PC-9 (cell line): ENCODE results near the gene CRYBA1. TPM values are rescaled to one million over a fixed set of nuclear protein-coding genes. Genes with fewer than 3 reads are reported as not detected.

Experiments used
- BruUV-seq: library from RNA; stranded (reverse); fragments of 400-500 nt; replicated peaks from 2 replicates; lab custom pipeline; 2021; lab: Mats Ljungman, UMichigan
- CTCF ChIA-PET: fragments of 300-600 bp; sonication (Branson Sonifier 250); formaldehyde crosslinking; loops from one replicate; lab custom pipeline; 2022; ENCODE audit warnings: antibody characterized with exemption; lab: Charles Lee
- POLR2A ChIA-PET: fragments of 300-600 bp; sonication (Branson Sonifier 250); formaldehyde crosslinking; loops from one replicate; lab custom pipeline; 2022; ENCODE audit warnings: antibody characterized with exemption; ENCODE audit not compliant: unreplicated experiment; lab: Charles Lee
- DNase-seq, 2 experiments: peaks; one replicate each; pipeline versions ENCODE4 v3.0.0 to v3.0.0-alpha.2; 2015 to 2022; ENCODE audit warnings: mixed read lengths in 1 of 2
- H2AFZ ChIP-seq: fragments of 200-600 bp; sonication (generic); 2 replicates; pipeline ENCODE4 v1.8.1; 2017; ENCODE audit warnings: antibody characterized with exemption
- H3F3A ChIP-seq: fragments of 200-600 bp; sonication (generic); 2 replicates; pipeline ENCODE4 v1.8.1; 2017; ENCODE audit warnings: antibody characterized with exemption, mild to moderate bottlenecking, low read depth; ENCODE audit not compliant: insufficient read depth
- H3K27ac ChIP-seq: fragments of 200-600 bp; sonication (generic); 2 replicates; pipeline ENCODE4 v1.6.1; 2016; ENCODE audit warnings: mixed run types
- H3K27me3 ChIP-seq: fragments of 200-600 bp; sonication (generic); 2 replicates; pipeline ENCODE4 v1.6.1; 2016; ENCODE audit warnings: low read depth, mixed run types; ENCODE audit not compliant: insufficient read depth
- H3K36me3 ChIP-seq: fragments of 200-600 bp; sonication (generic); 2 replicates; pipeline ENCODE4 v1.6.1; 2016; ENCODE audit warnings: low read depth, mixed run types
- H3K4me1 ChIP-seq: fragments of 200-600 bp; sonication (generic); replicated peaks from 2 replicates; pipeline ENCODE4 v1.6.1; 2016; ENCODE audit warnings: mixed run types; ENCODE audit not compliant: insufficient read depth
- H3K4me2 ChIP-seq: fragments of 200-600 bp; sonication (generic); 2 replicates; pipeline ENCODE4 v1.6.1; 2017; ENCODE audit warnings: mixed run types
- H3K4me3 ChIP-seq: fragments of 200-600 bp; sonication (generic); 2 replicates; pipeline ENCODE4 v1.6.1; 2016; ENCODE audit warnings: mixed run types
- H3K79me2 ChIP-seq: fragments of 200-600 bp; sonication (generic); 2 replicates; pipeline ENCODE4 v1.6.1; 2017; ENCODE audit warnings: low read depth, mixed run types
- H3K9me2 ChIP-seq: fragments of 200-600 bp; sonication (generic); 2 replicates; pipeline ENCODE4 v1.8.1; 2017; ENCODE audit warnings: mild to moderate bottlenecking; ENCODE audit not compliant: insufficient read depth
- H3K9me3 ChIP-seq: fragments of 200-600 bp; sonication (generic); 2 replicates; pipeline ENCODE4 v1.8.1; 2016; ENCODE audit warnings: low read depth; ENCODE audit not compliant: insufficient read depth
- H4K20me1 ChIP-seq: fragments of 200-600 bp; sonication (generic); 2 replicates; pipeline ENCODE4 v1.8.1; 2017; ENCODE audit not compliant: insufficient read depth
- EZH2 ChIP-seq: fragments of 200-600 bp; sonication (generic); IDR thresholded peaks from 2 replicates; pipeline ENCODE4 v1.8.0; 2017; ENCODE audit warnings: antibody characterized with exemption, low read depth
- intact Hi-C: fragments of 100-400 bp; cut with micrococcal nuclease; formaldehyde crosslinking; loops from one replicate; pipeline ENCODE4 v1.10.0; 2022; ENCODE audit not compliant: unreplicated experiment
- total RNA-seq: library from RNA; stranded (reverse); gene quantifications from 2 replicates; pipeline ENCODE4 v1.2.3, GENCODE V29; 2021
- TF ChIP-seq, protein P1 (sequence below): fragments of 200-600 bp; sonication (generic); conservative IDR thresholded peaks from 2 replicates; pipeline ENCODE4 v1.6.1; 2017; ENCODE audit warnings: mixed run types, antibody characterized with exemption, mild to moderate bottlenecking, moderate library complexity

Gene CRYBA1
- total RNA-seq, 1 experiment from 2014 or later: not detected

DNA sequence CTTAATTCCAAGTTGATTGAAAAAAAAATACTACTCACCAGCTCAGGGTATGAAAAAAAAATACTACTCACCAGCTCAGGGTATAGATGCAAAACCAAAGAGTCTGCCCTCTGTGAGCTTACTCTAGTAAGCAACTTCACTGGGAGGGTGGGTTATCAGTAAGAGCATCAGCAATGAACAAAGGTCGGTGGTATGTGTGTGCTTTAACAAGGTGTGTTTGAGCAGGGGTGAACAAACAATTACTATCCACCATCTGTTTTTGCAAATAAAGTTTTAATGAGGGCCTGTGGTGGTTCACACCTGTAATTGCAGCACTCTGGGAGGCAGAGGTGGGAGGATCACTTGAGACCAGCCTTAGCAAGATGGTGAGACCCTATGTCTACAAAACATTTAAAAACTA lies 27.3 kb downstream of the CRYBA1 start:
- H3K36me3 ChIP-seq: peaks cover 66% of the 10 kb centered on the region

DNA sequence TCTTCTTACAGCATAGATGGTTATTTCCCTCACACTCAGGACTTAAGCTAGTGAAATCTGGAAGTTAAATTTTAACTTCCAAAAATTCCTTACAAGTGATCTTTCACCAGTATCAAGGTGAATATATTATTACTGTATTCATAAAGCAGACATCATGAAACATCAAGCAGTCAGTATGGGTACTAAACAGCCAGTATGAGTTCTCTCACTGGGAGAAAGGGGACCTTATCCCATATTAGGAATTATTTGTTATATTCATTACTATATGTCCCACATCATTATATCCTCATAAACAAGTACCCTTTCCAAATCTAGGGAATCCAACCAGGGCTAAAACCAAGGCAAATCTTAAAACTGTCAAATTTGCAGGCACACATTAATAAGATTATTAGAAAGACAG lies 32.0 kb downstream of the CRYBA1 start:
- H3K36me3 ChIP-seq: peaks cover 79% of the 10 kb centered on the region
- H3F3A ChIP-seq: peaks cover 89% of the 10 kb centered on the region
- no peaks in the 10 kb centered on the region for H3K9me2 ChIP-seq
- BruUV-seq: no TSS peak
- no peak overlapping the region for H3K27ac ChIP-seq
- H3K27me3 ChIP-seq: no peaks in the 10 kb centered on the region
- ChIA-PET POLR2A (no interaction called here), CTCF (interaction anchor here (0.6 kb wide), 1 partner anchor 532 kb away, joined by 3 read pairs; no protein-coding TSS in a partner anchor)
- H3K4me1 ChIP-seq: no peaks in the 10 kb centered on the region
- peaks cover 100% of the 10 kb centered on the region for H3K79me2 ChIP-seq
- H3K9me3 ChIP-seq: 0 out of 2 replicates have a peak, but pooled peaks cover 3% of the 10 kb centered on the region
- intact Hi-C loops: no loop called here
- no peak overlapping the region for H2AFZ ChIP-seq
- no peak for TF ChIP-seq EZH2
- TF ChIP-seq, protein P1, sequence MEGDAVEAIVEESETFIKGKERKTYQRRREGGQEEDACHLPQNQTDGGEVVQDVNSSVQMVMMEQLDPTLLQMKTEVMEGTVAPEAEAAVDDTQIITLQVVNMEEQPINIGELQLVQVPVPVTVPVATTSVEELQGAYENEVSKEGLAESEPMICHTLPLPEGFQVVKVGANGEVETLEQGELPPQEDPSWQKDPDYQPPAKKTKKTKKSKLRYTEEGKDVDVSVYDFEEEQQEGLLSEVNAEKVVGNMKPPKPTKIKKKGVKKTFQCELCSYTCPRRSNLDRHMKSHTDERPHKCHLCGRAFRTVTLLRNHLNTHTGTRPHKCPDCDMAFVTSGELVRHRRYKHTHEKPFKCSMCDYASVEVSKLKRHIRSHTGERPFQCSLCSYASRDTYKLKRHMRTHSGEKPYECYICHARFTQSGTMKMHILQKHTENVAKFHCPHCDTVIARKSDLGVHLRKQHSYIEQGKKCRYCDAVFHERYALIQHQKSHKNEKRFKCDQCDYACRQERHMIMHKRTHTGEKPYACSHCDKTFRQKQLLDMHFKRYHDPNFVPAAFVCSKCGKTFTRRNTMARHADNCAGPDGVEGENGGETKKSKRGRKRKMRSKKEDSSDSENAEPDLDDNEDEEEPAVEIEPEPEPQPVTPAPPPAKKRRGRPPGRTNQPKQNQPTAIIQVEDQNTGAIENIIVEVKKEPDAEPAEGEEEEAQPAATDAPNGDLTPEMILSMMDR: no peak
- no peak overlapping the region for H3K4me2 ChIP-seq
- DNase-seq: no peak
- no peak overlapping the region for H3K4me3 ChIP-seq
- H4K20me1 ChIP-seq: peaks cover 100% of the 10 kb centered on the region

More for the DNA sequence above, 27.3 kb downstream of the CRYBA1 start:
- Histone ChIP-seq H2AFZ (no peak overlapping the region), H3K27ac (no peak overlapping the region), H3K4me3 (no peak overlapping the region), H3K27me3 (no peaks in the 10 kb centered on the region), H3K79me2 (peaks cover 96% of the 10 kb centered on the region), H3K4me1 (no peaks in the 10 kb centered on the region), H3K9me3 (no peaks in the 10 kb centered on the region), H3K4me2 (no peak overlapping the region), H4K20me1 (peaks cover 94% of the 10 kb centered on the region), H3F3A (peaks cover 88% of the 10 kb centered on the region), H3K9me2 (no peaks in the 10 kb centered on the region)
- TF ChIP-seq, protein P1: no peak
- no peak for TF ChIP-seq EZH2
- ChIA-PET CTCF (interaction anchor here (1.2 kb wide), 1 partner anchor 17 kb away, joined by 3 read pairs; no protein-coding TSS in a partner anchor), POLR2A (interaction anchor here (0.6 kb wide), 2 partner anchors 20 to 627 kb away, joined by 3 to 7 read pairs; partner anchors contain the start of gene NUFIP2)
- intact Hi-C loops: no loop called here
- no TSS peak for BruUV-seq
- DNase-seq: no peak

DNA sequence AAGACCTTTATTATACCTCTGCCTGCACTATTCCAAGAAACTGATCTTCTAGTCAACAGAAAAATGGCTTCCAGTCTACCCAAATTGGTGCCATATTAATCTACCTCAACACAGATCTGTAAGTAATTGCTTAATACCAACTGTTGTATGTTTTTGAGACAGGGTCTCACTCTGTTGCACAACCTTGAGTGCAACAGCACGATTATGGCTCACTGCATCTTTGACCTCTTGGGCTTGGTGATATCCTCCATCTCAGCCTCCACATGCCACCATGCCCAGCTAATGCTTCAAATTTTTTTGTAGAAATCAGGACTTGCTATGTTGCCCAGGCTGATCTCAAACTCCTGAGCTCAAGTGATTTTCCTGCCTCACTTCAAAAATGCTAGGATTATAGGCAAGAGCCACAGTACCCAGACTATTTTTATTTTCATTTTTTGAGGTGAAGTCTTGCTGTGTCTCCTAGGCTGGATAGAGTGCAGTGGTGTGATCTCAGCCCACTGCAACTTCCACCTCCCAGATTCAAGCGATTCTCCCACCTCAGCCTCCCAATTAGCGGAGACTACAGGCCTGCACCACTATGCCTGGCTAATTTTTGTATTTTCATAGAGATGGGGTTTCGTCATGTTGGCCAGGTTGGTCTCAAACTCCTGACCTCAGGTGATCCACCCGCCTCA lies 32.9 kb downstream of the CRYBA1 start:
- TF ChIP-seq, protein P1: no peak
- no peak for TF ChIP-seq EZH2
- peaks cover 88% of the 10 kb centered on the region for H3F3A ChIP-seq
- intact Hi-C loops: no loop called here
- BruUV-seq: no TSS peak
- no peak overlapping the region for H3K27ac ChIP-seq
- H3K9me2 ChIP-seq: no peaks in the 10 kb centered on the region
- H3K36me3 ChIP-seq: peaks cover 77% of the 10 kb centered on the region
- H3K27me3 ChIP-seq: no peaks in the 10 kb centered on the region
- H3K4me1 ChIP-seq: no peaks in the 10 kb centered on the region
- no peak overlapping the region for H3K4me3 ChIP-seq
- H3K9me3 ChIP-seq: 0 out of 2 replicates have a peak, but pooled peaks cover 3% of the 10 kb centered on the region
- ChIA-PET POLR2A (no interaction called here), CTCF (interaction anchor here (0.5 kb wide), 1 partner anchor 13 kb away, joined by 4 read pairs; no protein-coding TSS in a partner anchor)
- peaks cover 100% of the 10 kb centered on the region for H3K79me2 ChIP-seq
- no peak overlapping the region for H3K4me2 ChIP-seq
- H4K20me1 ChIP-seq: peaks cover 100% of the 10 kb centered on the region
- no peak overlapping the region for H2AFZ ChIP-seq
- no peak for DNase-seq
